Astrocyte of the hippocampus (primary cell): Measurements from ENCODE around the gene KRTAP5-4.
"Not testable (repeated sequence)": the region's sequence is repeated elsewhere in the genome, so short reads cannot be mapped to it uniquely, and the experiment has no call there.

Experiments
- DNase-seq: peaks from one replicate; pipeline ENCODE4 v3.0.0; 2011; ENCODE audit warnings: low read depth, low spot score

Gene KRTAP5-4

GRCh38 chr11:1622086-1622485, at the start of gene KRTAP5-4:
TSS of gene KRTAP5-4 (minus strand) at chr11:1622138. CDS start at chr11:1622093, 45 bp downstream.
- DNase-seq = no peak

- no peak for DNase-seq
These were observed 49.7 kb upstream of the KRTAP5-4 start for GRCh38 chr11:1671658-1672057.

GRCh38 chr11:1670905-1671371, 49.0 kb upstream of the KRTAP5-4 start:
- no peak for DNase-seq

GRCh38 chr11:1670457-1670856, 48.5 kb upstream of the KRTAP5-4 start:
- DNase-seq = not testable (repeated sequence)

- no peak for DNase-seq
These were observed 47.7 kb upstream of the KRTAP5-4 start for GRCh38 chr11:1669546-1670218.

GRCh38 chr11:1668911-1669473, 47.1 kb upstream of the KRTAP5-4 start:
- DNase-seq = no peak

GRCh38 chr11:1667906-1668305, 46.0 kb upstream of the KRTAP5-4 start:
- DNase-seq = no peak

- no peak for DNase-seq
These were observed 45.3 kb upstream of the KRTAP5-4 start for GRCh38 chr11:1667121-1667850.

GRCh38 chr11:1665313-1665712, 43.4 kb upstream of the KRTAP5-4 start:
- no peak for DNase-seq

GRCh38 chr11:1662699-1663283, 40.9 kb upstream of the KRTAP5-4 start:
- not testable (repeated sequence) for DNase-seq

GRCh38 chr11:1661454-1662269, 39.7 kb upstream of the KRTAP5-4 start:
- not testable (repeated sequence) for DNase-seq

GRCh38 chr11:1660111-1660867, 38.4 kb upstream of the KRTAP5-4 start:
- no peak for DNase-seq

- no peak for DNase-seq
These were observed 37.6 kb upstream of the KRTAP5-4 start for GRCh38 chr11:1659506-1659905.

GRCh38 chr11:1656670-1657069, 34.7 kb upstream of the KRTAP5-4 start:
- no peak for DNase-seq

GRCh38 chr11:1656061-1656441, 34.1 kb upstream of the KRTAP5-4 start:
- no peak for DNase-seq

GRCh38 chr11:1655168-1656060, 33.5 kb upstream of the KRTAP5-4 start:
- DNase-seq = no peak

- DNase-seq = no peak
These were observed 32.6 kb upstream of the KRTAP5-4 start for GRCh38 chr11:1654388-1655167.

- no peak for DNase-seq
These were observed 31.8 kb upstream of the KRTAP5-4 start for GRCh38 chr11:1653541-1654387.
